Measurements from ENCODE around the gene TSPAN32.
"Not testable (repeated sequence)": the region's sequence is repeated elsewhere in the genome, so short reads cannot be mapped to it uniquely, and the experiment has no call there.

TSPAN32 gene

DNA sequence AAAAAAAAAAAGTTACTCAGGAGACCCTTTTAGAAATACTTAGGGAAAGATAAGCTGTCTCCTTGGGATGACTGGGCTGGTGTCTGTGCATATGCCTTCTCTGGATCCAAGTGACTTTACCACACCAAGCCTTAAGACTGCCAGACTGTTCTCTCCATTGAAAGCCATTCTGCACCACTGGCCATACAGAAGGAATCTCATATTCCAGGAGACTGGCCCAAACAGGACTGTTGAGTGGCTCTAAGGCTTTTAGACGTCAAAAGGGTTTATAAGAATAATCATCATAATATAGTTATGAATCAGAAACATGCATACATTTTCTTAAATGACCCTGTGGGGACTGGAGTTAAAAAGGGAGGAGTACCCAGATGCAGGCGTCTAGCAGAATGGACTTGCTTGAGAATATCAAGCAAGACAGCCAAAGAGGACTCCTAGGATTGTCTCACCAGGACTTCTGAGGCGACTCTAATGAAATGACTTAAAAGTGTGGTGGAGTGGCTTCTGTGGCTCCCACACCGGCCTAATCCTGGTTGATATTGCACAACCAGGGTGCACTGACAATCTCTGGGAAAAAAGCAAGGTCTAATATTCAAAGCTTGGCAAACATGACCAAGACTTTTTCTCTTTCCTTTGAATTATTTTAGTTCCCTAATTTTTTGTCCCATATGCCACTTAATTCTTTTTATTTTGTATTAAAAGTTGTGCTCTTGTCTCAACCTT lies 31.8 kb downstream of the TSPAN32 start:
- DNase-seq (ENCODE audit: low read depth, low spot score): not testable (repeated sequence)

DNA sequence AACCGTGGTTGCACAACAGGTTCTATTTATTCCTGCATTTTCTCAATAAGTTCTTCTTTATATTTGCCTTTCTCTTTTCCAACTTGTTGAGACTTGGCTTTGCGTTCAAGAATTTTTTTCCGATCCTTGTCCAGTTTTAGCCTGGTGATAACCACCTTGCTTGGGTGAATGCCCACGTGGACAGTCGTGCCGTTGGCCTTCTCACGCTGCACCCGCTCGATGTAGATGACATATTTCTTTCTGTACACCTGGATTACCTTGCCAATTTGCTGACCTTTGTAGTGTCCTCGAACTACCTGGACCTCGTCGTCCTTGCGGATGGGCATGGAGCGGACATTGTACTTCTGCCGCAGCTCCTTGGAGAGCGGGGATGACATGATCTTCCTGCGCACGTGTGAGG lies 33.5 kb downstream of the TSPAN32 start:
- DNase-seq (ENCODE audit: low read depth, low spot score): not testable (repeated sequence)

DNA sequence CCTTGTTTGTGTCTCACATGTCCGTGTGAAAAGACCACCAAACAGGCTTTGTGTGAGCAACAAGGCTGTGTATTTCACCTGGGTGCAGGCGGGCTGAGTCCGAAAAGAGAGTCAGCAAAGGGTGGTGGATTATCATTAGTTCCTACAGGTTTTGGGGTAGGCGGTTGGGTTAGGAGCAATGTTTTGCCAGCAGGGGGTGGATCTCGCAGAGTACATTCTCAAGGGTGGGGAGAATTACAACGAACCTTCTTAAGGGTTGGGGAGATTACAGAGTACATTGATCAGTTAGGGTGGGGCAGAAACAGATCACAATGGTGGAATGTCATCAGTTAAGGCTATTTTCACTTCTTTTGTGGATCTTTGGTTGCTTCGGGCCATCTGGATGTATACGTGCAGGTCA lies 36.9 kb downstream of the TSPAN32 start:
- not testable (repeated sequence) for DNase-seq (ENCODE audit: low read depth, low spot score)

DNA sequence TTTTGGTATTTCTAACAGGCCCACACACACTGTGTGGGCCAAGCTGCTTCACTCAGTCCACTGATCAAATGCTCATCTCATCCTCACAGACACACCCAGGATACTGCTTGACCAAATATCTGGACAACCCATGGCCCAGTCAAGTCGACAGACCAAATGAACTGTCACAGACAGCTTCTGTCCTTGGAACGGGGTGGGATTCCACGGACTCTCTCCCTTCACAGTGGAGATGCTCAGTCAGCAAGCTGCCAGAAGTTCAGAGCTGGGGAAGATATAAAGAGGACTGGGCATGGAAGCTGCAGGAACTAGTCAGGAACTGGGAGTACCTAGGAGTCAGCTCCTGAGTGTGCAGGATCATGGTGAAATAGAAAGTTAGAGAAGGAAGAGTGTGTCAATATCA lies 40.7 kb downstream of the TSPAN32 start:
- DNase-seq (ENCODE audit: low read depth, low spot score): no peak

DNA sequence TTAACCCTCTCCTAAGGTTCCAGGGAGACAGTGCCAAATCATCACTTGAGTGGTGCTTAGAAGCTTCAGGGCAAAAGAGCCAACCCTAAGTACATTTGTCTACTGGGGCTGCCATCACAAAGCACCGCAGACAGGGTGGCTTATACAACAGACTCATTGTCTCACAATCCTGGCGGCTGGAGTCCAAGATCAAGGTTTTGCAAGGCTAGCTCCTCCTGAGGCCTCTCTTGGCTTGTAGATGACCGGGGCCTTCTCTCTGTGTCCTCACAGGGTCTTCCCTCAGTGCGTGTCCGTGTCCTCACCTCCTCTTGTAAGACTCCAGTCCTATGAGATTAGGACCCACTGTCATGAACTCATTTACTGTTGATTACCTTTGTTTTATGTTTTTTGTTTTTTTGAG lies 41.2 kb downstream of the TSPAN32 start:
- no peak for DNase-seq (ENCODE audit: low read depth, low spot score)

DNA sequence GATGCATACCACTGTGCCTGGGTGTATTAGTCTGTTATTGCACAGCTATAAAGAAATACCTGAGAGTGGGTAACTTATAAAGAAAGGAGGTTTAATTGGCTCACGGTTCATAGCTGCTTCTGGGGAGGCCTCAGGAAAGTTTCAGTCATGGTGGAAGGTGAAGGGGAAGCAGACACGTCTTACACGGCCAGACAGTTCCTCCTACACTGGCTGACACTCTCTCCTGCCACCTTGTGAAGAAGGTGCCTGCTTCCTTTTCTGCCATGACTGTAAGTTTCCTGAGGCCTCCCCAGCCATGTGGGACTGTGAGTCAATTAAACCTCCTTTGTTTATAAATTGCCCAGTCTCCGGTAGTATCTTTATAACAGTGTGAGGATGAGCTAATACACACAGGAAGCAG lies 41.7 kb downstream of the TSPAN32 start:
- no peak for DNase-seq (ENCODE audit: low read depth, low spot score)

DNA sequence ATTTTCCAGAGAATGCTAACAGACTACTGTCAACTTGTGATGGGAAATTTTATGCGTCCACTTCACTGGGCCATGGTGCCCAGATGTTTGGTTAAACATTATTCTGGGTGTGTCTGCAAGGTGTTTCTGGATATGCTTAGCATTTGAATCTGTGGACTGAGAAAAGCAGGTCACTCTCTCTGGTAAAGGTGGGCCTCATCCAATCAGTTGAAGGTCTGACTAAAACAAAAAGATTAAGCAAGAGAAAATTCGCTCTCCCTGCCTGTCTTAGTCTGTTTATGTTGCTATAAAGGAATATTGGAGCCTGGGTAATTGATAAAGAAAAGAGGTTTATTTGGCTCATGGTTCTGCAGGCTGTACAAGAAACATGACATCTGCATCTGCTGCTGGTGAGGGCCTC lies 43.2 kb downstream of the TSPAN32 start:
- DNase-seq (ENCODE audit: low read depth, low spot score): no peak

DNA sequence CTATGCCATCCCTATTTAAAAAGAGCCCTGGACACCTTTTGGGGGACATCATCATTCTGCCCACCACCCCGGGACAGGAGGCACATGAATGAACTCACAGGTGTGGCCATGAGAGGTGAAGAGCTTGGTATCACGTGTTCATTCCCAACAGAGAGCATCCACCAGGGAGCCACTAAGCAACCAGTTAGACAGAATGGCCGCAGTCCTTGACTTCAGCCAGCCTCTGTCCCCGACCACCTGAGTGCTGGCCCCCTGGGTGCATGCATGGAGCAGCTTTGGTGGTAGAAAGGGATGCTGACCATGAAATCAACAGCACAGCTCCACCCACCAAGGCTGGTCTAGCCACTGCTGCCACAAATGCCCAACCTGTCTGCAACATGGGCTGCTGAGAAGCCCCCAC lies 44.2 kb downstream of the TSPAN32 start:
- no peak for DNase-seq (ENCODE audit: low read depth, low spot score)

DNA sequence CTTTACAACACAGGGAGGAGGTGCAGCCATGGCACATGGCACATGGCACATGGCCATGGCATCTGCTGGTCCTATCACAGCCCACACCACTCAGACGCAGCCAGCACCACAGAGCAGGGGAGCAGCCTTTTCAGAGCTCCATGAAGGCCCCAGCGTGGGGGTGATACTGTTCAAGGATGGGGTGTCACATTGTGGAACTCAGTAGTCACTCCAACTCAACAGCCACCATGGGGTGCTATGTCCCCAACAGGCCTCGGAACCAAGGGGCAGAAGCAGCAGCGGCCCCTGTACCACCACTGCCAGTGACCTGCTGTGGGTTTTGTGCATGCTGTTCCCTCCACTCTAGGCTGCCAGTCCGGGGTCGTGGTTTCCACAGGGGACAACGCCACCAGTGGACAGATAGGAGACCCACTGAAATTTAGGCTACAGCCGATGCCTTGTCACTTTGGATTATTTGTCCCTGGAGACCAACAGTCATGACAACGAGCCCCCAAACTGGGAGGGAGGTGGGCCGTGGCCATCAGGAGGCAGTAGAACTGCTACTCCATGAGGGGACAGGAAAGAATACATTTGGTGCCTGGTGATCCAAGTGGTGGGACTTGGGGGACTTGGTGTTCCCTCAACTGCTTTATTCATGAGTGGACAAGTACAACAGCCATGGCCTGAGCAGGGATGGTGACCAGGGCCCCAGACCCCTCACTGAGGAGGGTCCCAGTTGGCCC lies 44.9 kb downstream of the TSPAN32 start:
- DNase-seq (ENCODE audit: low read depth, low spot score): no peak

DNA sequence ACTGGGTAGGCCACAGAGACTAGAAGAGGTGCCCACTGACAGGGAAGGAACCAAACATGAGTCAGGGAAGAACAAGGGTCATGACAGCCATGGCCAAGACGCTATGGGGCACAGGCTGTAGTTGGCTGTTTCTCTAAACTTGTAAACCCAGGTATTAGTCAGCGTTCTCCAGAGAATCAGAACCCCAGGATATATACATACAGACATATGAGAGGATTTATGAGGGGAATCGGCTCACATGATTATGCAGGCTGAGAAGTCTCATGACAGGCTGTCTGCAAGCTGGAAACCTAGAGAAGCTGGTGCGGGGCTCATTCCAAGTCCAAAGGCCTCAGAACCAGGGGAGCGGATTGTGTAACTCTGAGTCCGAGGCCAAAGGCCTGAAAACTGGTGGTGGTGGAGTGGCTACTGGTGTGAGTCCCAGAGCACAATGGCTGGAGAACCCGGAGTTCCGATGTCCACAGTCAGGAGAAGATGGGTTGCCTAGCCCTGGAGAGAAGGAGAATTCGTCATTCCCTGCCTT lies 45.6 kb downstream of the TSPAN32 start:
- DNase-seq (ENCODE audit: low read depth, low spot score): no peak

DNA sequence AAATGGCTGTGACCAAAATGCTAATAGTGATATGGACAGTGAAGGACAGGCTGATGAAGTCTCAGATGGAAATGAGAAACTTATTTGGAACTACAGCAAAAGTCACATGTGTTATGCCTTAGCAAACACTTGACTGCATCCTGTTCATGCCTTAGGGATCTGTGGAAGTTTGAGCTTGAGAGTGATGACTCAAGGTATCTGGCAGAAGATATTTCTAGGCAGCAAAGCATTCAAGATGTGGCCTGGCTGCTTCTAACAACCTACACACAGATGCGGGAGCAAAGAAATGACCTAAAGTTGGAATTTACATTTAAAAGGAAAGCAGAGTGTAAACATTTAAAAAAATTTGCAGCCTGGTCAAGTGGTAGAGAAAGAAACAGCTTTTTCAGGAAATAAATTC lies 47.2 kb downstream of the TSPAN32 start:
- DNase-seq (ENCODE audit: low read depth, low spot score): no peak

DNA sequence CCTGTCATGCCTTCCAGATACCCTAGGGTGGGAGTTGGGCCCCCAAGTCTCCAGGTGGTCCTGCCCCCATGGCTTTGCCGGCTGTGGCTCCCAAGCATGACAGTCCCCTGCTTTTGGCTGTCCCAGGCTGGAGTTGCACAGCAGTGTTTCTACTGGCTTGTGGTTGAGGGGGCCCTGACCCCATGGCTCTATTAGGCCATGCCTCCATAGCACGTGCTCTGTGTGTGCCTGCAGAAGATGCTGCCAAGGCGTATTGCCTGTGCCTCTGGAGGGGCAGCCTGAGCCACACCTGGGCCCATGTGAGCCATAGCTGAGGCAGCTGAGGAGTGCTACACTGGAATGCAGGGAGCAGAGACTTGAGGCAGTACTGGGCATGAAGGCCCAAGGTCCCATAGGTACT lies 49.9 kb downstream of the TSPAN32 start:
- DNase-seq (ENCODE audit: low read depth, low spot score): no peak

DNA sequence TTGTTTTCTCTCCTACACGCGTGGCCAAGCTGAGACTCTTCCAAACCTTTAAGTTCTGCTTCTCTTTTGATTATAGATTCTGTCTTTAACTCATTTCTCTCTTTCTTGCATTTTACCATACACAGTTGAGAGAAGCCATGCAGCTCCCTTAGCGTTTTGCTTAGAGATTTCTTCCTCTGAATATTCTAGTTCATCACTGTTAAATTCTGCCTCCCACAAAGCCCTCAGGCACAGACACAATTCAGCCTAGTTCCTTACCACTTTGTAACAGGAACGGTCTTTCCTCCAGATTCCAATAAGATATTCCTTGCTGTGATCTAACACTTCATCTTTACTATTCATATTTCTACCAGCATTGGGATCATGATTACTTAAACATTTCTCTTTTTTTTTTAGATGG lies 50.6 kb downstream of the TSPAN32 start:
- no peak for DNase-seq (ENCODE audit: low read depth, low spot score)

DNA sequence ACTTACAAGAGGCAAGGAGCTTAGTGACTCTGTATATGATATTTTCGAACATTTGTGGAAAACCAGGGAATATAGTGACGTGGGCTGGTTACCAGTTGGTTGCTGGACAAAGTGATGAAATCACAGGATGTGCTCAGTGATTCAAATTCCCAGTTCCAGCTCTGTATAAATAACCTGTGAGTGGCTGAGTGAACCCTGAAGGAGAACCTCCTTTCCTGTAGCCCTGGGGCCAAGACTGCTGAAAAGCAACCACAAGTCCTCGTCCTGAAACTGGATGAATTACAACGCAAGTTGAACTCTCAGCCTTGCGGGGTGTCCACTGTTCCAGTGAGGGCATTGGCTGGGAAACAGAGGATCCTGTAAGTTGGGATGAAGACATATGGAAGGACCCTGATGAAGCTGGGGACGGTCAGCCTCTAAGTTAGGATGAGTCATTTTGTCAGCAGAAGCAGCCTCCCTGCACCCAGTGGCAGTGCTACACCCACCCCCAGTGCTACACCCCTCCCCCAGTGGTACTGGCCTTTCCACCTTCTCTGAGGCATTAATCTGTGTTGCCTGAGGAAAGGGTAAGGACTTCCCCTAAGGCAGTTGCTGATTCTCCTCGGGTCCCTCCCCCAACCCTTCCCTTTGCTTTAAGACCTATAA lies 53.3 kb downstream of the TSPAN32 start:
- no peak for DNase-seq (ENCODE audit: low read depth, low spot score)

DNA sequence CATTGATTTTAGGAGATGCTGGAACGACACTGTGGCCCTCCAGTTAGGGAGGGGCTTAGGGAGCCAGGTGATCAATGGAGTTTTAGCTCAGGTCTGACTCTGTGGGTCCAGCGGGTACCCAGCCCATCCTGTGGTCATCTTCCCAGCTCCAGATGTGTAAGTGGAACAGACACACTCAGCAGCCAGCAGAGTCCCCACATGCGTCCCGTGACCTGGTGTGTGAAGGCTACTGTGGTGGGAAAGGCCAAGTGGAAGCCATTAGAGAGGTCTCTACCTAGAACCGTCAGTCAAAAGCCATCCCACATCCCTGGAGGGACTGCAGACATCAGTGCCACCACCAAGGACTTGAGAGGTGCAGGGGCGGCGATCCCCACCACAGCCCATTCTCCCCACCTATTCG lies 55.4 kb downstream of the TSPAN32 start:
- DNase-seq (ENCODE audit: low read depth, low spot score): no peak

DNA sequence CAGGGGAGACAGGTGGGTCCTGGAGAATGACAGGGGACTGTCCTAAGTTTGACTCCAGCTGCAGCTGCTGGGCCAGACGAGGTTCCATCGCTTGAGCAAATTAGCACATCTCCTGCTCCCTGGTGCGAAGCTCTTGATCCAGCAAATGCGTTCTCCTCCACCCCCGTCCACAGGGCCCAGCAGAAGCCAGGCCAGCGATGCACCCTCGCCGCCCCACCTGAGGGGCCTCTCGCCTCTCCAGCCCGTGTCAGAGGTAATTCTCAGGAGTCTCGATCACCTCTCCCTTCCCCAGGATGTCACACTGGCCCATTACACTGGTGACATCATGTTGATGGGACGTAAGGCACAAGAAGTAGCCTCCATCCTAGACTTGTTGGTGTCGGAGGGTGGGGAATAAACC lies 55.8 kb downstream of the TSPAN32 start:
- DNase-seq (ENCODE audit: low read depth, low spot score): not testable (repeated sequence)

DNA sequence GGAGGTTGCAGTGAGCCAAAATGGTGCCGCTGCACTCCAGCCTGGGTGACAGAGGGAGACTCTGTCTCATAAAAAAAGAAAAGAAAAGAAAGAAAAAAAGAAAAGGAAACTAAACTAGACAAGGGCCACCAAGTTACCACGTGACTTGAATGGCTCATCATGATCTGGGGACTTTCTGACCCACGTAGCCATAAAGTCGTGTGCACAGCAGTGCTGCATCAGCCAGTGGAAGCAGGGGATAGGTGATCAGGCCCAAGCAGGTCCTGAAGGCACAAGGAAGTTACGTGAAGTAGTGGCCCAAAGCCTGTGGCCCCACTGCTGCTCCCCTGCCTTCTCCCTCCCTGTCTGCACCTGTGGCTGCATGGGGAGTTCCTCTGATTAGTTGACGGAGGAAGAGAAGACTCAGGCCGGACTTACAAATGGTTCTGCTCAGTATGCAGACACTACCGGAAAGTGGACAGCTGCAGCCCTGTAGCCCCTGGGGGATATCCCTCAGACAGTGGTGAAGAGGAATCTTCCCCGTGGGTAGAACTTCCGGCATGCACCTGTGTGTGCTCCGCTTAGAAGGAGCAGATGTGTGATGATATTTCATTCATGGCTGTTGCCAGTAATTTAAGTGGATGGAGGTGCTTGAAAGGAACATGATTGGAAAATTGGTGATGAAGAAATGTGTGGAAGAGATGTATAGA lies 57.1 kb downstream of the TSPAN32 start:
- no peak for DNase-seq (ENCODE audit: low read depth, low spot score)

DNA sequence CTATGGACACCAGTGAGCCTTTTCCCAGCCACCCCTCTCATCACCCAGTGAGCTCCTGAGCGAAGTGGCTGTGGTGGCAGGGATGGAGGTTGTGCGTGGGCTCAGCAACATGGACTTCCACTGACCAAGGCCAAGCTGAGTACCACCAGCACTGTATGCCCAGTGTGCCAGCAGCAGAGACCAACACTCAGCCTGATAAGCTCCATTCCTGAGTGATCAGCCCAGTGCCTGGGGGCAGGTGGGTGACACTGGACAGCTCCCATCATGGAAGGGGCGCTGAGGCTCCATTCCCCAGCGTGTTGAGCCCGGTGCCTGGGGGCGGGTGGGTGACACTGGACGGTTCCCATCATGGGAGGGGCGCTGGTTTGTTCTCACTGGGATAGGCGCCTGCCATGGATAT lies 57.7 kb downstream of the TSPAN32 start:
- no peak for DNase-seq (ENCODE audit: low read depth, low spot score)

DNA sequence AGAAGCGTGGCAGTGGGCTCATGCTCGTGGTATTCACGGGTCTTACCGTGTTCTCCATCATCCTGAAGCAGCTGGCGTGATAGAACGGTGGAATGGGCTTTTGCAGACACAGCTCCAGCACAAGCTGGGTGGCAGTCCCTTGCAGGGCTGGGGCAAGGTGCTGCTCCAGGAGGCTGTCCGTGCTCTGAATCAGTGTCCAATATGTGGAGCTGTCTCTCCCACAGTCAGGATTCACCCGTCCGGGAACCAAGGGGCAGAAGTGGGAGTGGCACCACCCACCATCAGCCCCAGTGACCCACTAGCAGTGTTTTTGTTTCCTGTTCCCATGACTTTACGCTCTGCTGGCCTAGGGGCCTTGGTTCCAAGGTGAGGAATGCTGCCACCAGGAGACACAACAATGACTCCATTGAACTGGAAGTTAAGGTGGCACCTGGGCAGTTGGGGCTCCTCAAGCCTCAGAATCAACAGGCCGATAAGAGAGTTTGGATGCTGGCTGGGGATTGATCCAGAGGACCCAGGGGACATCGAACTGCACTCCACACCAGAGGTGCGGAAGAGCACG lies 58.3 kb downstream of the TSPAN32 start:
- no peak for DNase-seq (ENCODE audit: low read depth, low spot score)

DNA sequence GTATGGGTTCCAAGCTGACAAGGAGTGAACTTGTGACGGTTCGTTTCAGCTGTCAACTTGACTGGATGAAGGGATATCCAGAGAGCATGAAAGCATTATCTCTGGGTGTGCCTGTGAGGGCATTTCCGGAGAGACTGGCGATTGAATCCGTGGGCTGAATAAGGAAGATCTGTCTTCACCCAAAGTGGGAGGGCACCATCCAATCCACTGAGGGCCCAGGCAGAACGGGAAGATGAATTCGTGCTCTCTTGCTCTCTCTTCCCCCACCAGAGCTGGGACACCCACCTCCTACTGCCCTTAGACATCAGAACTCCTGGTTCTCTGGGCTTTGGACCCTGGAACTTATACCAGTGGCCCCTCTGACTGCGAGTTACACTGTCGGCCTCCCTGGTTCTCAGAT lies 59.8 kb downstream of the TSPAN32 start:
- no peak for DNase-seq (ENCODE audit: low read depth, low spot score)

DNA sequence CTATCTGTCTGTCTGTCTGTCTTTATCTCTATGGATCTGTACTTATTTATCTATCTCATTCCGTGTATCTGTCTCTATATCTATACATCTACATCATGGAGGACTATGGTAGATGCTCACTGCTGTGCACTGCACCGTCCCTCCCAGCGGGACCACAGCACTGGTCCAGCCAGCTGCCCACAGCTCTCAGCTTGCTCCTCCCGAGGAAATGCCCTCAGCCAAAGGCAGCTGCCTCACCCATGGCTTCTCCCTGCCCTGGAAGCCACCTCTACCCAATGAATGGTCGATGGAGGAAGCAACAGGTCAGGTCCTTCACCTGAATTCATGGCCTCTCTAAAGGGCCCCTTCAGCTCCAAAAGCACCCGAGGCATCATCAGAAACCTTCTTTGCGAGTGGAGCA lies 60.6 kb downstream of the TSPAN32 start:
- no peak for DNase-seq (ENCODE audit: low read depth, low spot score)

DNA sequence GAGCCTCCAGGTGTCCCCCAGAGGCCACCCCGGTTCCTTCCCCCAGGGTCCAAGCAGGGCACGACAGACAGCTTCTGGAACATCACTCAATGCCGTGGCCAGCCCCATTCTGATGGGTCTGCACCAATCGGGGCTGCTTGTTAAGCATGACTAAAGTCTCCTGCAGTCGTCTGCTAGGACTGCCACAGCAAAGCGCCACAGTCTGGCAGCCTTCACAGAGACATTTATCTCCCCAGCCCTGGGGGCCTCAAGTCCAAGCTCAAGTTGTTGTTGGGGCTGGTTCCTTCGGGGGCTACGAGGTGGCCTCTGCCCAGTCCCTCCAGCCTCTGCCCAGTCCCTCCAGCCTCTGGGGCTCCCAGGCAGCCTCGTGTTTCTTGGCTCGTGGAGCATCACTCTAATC lies 61.3 kb downstream of the TSPAN32 start:
- DNase-seq (ENCODE audit: low read depth, low spot score): no peak
